Measurements from ENCODE around the gene TTC19. TPM values are rescaled to one million over a fixed set of nuclear protein-coding genes. Genes with fewer than 3 reads are reported as not detected.
A peak's percentile ranks its signal among the peaks of the same experiment; 100 is the strongest.

The TTC19 gene
- total and polyA plus RNA-seq, 2 experiments from 2014 or later, result 31.8 to 46.5 TPM

DNA sequence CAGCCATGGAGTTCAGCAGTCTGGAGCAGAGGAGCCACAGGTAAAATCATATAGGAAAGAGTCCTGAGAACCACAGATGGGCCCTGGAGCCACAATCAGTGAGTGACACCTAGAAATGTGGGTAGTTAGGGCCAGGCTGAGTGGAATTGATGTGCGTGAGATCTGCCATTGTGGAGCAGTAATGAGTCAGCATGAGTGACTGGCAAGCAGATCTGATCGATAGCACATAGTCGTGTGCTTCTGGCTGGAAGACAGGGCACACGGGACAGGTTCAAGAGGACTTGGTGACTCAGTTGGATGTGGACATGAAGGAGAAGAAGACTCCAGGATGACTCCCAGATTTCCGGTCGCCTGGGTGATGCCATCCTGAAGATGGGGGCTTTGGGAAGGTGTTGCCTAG lies 42.4 kb upstream of the TTC19 start:
- no peaks in the 10 kb centered on the region for H4K20me1 ChIP-seq (ENCODE audit: insufficient read depth, poor library complexity, severe bottlenecking)
- peaks cover 2% of the 10 kb centered on the region for H3K79me2 ChIP-seq

DNA sequence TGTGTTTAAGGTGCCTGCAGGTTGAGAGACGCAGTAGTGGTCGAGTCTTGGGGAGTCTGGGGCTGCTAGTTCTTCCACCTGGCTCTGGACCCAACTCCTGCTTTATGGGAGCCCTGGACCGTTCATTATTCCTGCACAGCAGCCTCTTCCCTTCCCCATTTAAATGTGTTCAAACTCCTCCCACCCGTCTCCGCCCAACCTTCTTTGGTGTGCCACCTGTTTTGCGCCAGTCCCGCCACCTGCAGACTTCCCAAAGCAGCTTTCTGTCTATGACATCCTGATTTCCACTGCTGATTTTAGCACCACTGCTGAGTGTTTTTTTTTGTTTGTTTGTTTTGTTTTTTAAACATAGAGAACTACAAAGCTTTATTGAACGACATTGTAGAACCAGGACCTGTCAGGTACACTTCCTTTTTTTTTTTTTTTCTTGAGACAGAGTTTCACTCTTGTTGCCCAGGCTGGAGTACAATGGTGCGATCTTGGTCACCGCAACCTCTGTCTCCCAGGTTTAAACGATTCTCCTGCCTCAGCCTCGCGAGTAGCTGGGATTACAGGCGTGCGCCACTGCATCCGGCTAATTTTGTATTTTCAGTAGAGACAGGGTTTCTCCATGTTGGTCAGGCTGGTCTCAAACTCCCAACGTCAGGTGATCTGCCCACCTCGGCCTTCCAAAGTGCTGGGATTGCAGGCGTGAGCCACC lies 41.9 kb upstream of the TTC19 start:
- WGBS (ENCODE audit: low lambda C conversion rate, missing lambda C conversion rate), result 91% methylated on average over 19 of the region's 19 CpGs
- Histone ChIP-seq H3K27me3 (no peaks in the 10 kb centered on the region), H3K36me3 (replicated peaks; ENCODE audit: insufficient read depth, low read depth) (no peaks in the 10 kb centered on the region), H3K27ac (no peak overlapping the region), H3K9me2 (replicated peaks; ENCODE audit: insufficient read depth) (no peaks in the 10 kb centered on the region), H3K4me2 (no peak overlapping the region), H3K4me1 (ENCODE audit: insufficient read depth) (peaks cover 5% of the 10 kb centered on the region), H3K9me3 (ENCODE audit: low read depth) (no peaks in the 10 kb centered on the region), H3K79me2 (peaks cover 2% of the 10 kb centered on the region), H2AFZ (no peak overlapping the region), H4K20me1 (ENCODE audit: insufficient read depth, poor library complexity, severe bottlenecking) (no peaks in the 10 kb centered on the region), H3K4me3 (no peak overlapping the region)
- DNase-seq (ENCODE audit: low spot score), result no peak
- no peak for TF ChIP-seq CTCF (IDR thresholded peaks at IDR 0.05; ENCODE audit: poor library complexity)
- no peak for TF ChIP-seq EZH2phosphoT487 (IDR thresholded peaks at IDR 0.05; ENCODE audit: low read depth, severe bottlenecking, unreplicated experiment)
- no peak for TF ChIP-seq EZH2 (IDR thresholded peaks at IDR 0.05; ENCODE audit: borderline replicate concordance)

More for the DNA sequence above, 42.4 kb upstream of the TTC19 start:
- WGBS (ENCODE audit: low lambda C conversion rate, missing lambda C conversion rate), result 90% methylated on average over 6 of the region's 6 CpGs
- H3K4me1 ChIP-seq (ENCODE audit: insufficient read depth), result peaks cover 5% of the 10 kb centered on the region
- H3K4me2 ChIP-seq, result no peak overlapping the region
- H3K4me3 ChIP-seq, result no peak overlapping the region
- no peak overlapping the region for H3K27ac ChIP-seq
- no peak for TF ChIP-seq CTCF (IDR thresholded peaks at IDR 0.05; ENCODE audit: poor library complexity)
- TF ChIP-seq EZH2phosphoT487 (IDR thresholded peaks at IDR 0.05; ENCODE audit: low read depth, severe bottlenecking, unreplicated experiment), result no peak
- no peak for TF ChIP-seq EZH2 (IDR thresholded peaks at IDR 0.05; ENCODE audit: borderline replicate concordance)
- DNase-seq (ENCODE audit: low spot score), result no peak
- no peaks in the 10 kb centered on the region for H3K27me3 ChIP-seq
- no peaks in the 10 kb centered on the region for H3K9me3 ChIP-seq (ENCODE audit: low read depth)
- H3K36me3 ChIP-seq (replicated peaks; ENCODE audit: insufficient read depth, low read depth), result no peaks in the 10 kb centered on the region
- H3K9me2 ChIP-seq (replicated peaks; ENCODE audit: insufficient read depth), result no peaks in the 10 kb centered on the region
- H2AFZ ChIP-seq, result no peak overlapping the region

DNA sequence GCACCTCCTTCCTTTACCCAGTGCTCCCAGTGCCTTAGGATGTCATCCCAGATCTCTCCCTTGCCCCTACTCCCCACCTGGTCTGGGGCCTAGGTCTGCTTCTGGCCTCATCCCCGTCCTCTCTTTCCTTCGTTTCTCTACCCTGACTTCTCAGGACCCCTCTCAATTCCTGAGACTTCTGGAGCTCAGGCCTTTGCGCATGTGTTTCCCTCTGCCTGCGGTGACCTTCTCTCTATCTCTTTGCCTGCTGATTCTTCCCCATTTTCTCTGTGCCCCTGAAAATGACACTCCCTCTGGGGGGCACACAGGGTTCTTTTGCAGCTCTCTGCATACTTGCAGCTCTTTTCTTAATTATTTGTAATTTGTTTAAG lies 41.2 kb upstream of the TTC19 start:
- Histone ChIP-seq H3K4me3 (no peak overlapping the region), H3K4me2 (no peak overlapping the region), H3K36me3 (replicated peaks; ENCODE audit: insufficient read depth, low read depth) (no peaks in the 10 kb centered on the region), H3K9me2 (replicated peaks; ENCODE audit: insufficient read depth) (no peaks in the 10 kb centered on the region), H3K79me2 (peaks cover 2% of the 10 kb centered on the region), H3K27me3 (no peaks in the 10 kb centered on the region), H4K20me1 (ENCODE audit: insufficient read depth, poor library complexity, severe bottlenecking) (no peaks in the 10 kb centered on the region), H3K9me3 (ENCODE audit: low read depth) (no peaks in the 10 kb centered on the region), H2AFZ (no peak overlapping the region), H3K4me1 (ENCODE audit: insufficient read depth) (peaks cover 5% of the 10 kb centered on the region), H3K27ac (peak overlapping the region; percentile 46)
- no peak for DNase-seq (ENCODE audit: low spot score)
- TF ChIP-seq CTCF (IDR thresholded peaks at IDR 0.05; ENCODE audit: poor library complexity) (no peak), EZH2phosphoT487 (IDR thresholded peaks at IDR 0.05; ENCODE audit: low read depth, severe bottlenecking, unreplicated experiment) (no peak), EZH2 (IDR thresholded peaks at IDR 0.05; ENCODE audit: borderline replicate concordance) (no peak)
- WGBS (ENCODE audit: low lambda C conversion rate, missing lambda C conversion rate), result 86% methylated on average over 4 of the region's 4 CpGs
